MM.1S (cell line): ENCODE data around the gene PIEZO2.

Experiments
- CTCF ChIP-seq: fragments of 300-600 bp; sonication (generic); IDR thresholded peaks from 2 replicates; pipeline ENCODE4 v1.5.1; 2016; ENCODE audit warnings: antibody characterized with exemption, low read length, mixed read lengths
- EZH2 ChIP-seq: fragments of 300-600 bp; sonication (generic); optimal IDR thresholded peaks from 2 replicates; pipeline ENCODE3; 2017; ENCODE audit warnings: low read depth, mild to moderate bottlenecking, antibody characterized with exemption, low read length, mixed read lengths
- EZH2phosphoT487 ChIP-seq: fragments of 300-600 bp; sonication (generic); IDR thresholded peaks from 2 replicates; pipeline ENCODE4 v1.6.1; 2018; ENCODE audit warnings: antibody characterized with exemption, low read length

GRCh38 chr18:11124054-11124453 lies 25.3 kb downstream of the PIEZO2 start:
- TF ChIP-seq CTCF (no peak), EZH2phosphoT487 (no peak), EZH2 (no peak)
